ENCODE data around the gene ZNF622.

DNA sequence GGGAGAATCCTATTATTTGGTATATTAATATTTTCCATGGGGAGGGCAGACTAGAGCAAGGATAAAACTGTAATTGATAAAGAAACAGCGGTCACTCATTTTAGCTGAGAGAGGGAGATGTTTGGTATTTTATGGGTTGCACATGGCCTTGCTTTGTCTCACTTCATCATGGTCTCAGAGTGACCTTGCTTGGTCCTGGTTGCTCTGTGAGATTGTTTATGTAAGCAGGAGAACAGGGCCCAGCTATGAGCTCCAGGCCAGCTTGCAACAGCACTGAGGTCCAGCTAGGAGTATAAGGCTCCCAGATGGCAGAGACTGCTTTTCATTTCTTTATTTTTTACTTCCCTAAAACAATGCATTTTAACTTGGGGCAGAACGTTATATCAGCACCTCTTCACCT, 50.7 kb downstream of the ZNF622 start:
- TF ChIP-seq POLR2A (IDR thresholded peaks at IDR 0.05): no peak
- TF ChIP-seq, protein P1, sequence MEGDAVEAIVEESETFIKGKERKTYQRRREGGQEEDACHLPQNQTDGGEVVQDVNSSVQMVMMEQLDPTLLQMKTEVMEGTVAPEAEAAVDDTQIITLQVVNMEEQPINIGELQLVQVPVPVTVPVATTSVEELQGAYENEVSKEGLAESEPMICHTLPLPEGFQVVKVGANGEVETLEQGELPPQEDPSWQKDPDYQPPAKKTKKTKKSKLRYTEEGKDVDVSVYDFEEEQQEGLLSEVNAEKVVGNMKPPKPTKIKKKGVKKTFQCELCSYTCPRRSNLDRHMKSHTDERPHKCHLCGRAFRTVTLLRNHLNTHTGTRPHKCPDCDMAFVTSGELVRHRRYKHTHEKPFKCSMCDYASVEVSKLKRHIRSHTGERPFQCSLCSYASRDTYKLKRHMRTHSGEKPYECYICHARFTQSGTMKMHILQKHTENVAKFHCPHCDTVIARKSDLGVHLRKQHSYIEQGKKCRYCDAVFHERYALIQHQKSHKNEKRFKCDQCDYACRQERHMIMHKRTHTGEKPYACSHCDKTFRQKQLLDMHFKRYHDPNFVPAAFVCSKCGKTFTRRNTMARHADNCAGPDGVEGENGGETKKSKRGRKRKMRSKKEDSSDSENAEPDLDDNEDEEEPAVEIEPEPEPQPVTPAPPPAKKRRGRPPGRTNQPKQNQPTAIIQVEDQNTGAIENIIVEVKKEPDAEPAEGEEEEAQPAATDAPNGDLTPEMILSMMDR (IDR thresholded peaks at IDR 0.05): no peak
